Upper lobe of right lung (tissue), 1 donor: Measurements from ENCODE around the gene IQGAP2. TPM values are rescaled to one million over a fixed set of nuclear protein-coding genes. Genes with fewer than 3 reads are reported as not detected.

Source experiments
- ATAC-seq: fragments of 200-7000 bp; cut with Tn5 transposase; one replicate; pipeline ENCODE4 v1.9.1; 2020; ENCODE audit warnings: mild to moderate bottlenecking, moderate library complexity
- DNase-seq: peaks from one replicate; pipeline ENCODE4 v3.0.0-alpha.2; 2020
- H3K27ac ChIP-seq: fragments of 200-600 bp; one replicate; pipeline ENCODE4 v1.8.0; 2022
- H3K27me3 ChIP-seq: fragments of 200-600 bp; one replicate; pipeline ENCODE4 v1.8.0; 2022; ENCODE audit warnings: mild to moderate bottlenecking
- H3K36me3 ChIP-seq: fragments of 200-600 bp; one replicate; pipeline ENCODE4 v1.8.0; 2022
- H3K4me1 ChIP-seq: fragments of 200-600 bp; one replicate; pipeline ENCODE4 v1.8.0; 2022
- H3K4me3 ChIP-seq: fragments of 200-600 bp; one replicate; pipeline ENCODE4 v1.8.0; 2022; ENCODE audit warnings: mild to moderate bottlenecking
- H3K9me3 ChIP-seq: fragments of 200-600 bp; one replicate; pipeline ENCODE4 v1.8.0; 2022
- CTCF ChIP-seq: fragments of 200-600 bp; IDR thresholded peaks from one replicate; pipeline ENCODE4 v1.8.0; 2022; ENCODE audit warnings: antibody characterized with exemption
- intact Hi-C: fragments of 100-400 bp; cut with DNase I; formaldehyde crosslinking; loops from one replicate; pipeline ENCODE4 v1.11.0; 2022
- total RNA-seq: library from RNA; stranded (reverse); fragmentation: NEBNext Ultra II Directional; extraction: Animal tissue kit (Norgen Biotek cat#: 25700); gene quantifications from one replicate; pipeline ENCODE4 v1.2.1, GENCODE V29; 2021
- donor health status: DM: no; HTN: yes; CAD: no; lungs with severe emphysema.

IQGAP2 gene
- total RNA-seq, 1 donor from 2014 or later = 31.0 TPM

DNA sequence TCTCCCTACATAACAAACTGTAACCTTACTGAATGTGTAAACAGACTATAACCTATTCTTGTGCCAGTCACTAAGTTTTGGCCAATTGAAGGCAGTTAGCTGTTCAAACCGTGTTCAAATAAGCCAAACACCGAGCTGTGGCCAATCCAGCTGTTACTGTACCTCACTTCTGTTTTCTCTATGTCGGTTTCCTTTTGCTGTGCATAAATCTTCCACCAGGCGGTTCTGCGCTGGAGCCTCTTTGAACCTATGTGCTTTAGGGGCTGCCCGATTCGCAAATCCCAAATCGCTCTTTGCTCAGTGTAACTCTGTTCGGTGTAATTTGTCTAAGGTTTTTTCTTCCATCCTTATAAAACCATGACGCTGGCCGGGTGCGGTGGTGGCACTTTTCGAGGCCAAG is 344.6 kb downstream of the IQGAP2 start:
- no peak for ATAC-seq
- no peaks in the 10 kb centered on the region for H3K4me1 ChIP-seq
- no peaks in the 10 kb centered on the region for H3K36me3 ChIP-seq
- H3K27me3 ChIP-seq = no peaks in the 10 kb centered on the region
- H3K27ac ChIP-seq = no peak overlapping the region
- DNase-seq = no peak
- intact Hi-C loops = no loop called here
- no peak for TF ChIP-seq CTCF
- no peak overlapping the region for H3K4me3 ChIP-seq
- H3K9me3 ChIP-seq = no peaks in the 10 kb centered on the region

- Histone ChIP-seq H3K27ac (no peak overlapping the region), H3K4me1 (no peaks in the 10 kb centered on the region), H3K9me3 (no peaks in the 10 kb centered on the region), H3K27me3 (no peaks in the 10 kb centered on the region), H3K36me3 (no peaks in the 10 kb centered on the region), H3K4me3 (no peak overlapping the region)
- no peak for TF ChIP-seq CTCF
- DNase-seq = no peak
- intact Hi-C loops = no loop called here
- ATAC-seq = no peak
Measured at GRCh38 chr5:76751291-76751690, 348.2 kb downstream of the IQGAP2 start.

DNA sequence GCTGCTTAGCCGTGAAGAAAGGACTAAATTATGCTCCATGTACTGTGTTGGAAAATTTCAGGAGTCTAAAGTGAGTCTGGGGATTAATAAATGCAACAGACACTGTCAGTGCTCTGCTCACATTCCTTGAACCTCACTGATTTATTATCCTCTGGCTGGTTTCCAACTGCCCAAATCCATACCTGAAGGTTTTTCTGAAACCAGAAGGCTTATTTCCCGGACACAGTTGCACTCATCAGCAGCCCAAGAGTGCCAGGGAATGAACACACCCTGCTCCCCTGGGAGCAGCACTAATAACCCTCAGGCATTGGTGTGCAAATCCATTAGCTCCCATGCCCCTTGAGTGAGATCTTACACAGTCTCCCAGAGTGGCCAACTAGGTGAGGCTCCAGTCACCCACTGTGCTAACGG is 351.6 kb downstream of the IQGAP2 start:
- Histone ChIP-seq H3K27me3 (no peaks in the 10 kb centered on the region), H3K4me3 (no peak overlapping the region), H3K27ac (no peak overlapping the region), H3K4me1 (no peaks in the 10 kb centered on the region), H3K9me3 (no peaks in the 10 kb centered on the region), H3K36me3 (no peaks in the 10 kb centered on the region)
- intact Hi-C loops = no loop called here
- DNase-seq (no peak), ATAC-seq (no peak)
- no peak for TF ChIP-seq CTCF

- H3K4me1 ChIP-seq = no peaks in the 10 kb centered on the region
- DNase-seq (no peak), ATAC-seq (no peak)
- no peak for TF ChIP-seq CTCF
- no peaks in the 10 kb centered on the region for H3K9me3 ChIP-seq
- intact Hi-C loops = no loop called here
- no peak overlapping the region for H3K27ac ChIP-seq
- H3K27me3 ChIP-seq = no peaks in the 10 kb centered on the region
- no peak overlapping the region for H3K4me3 ChIP-seq
- H3K36me3 ChIP-seq = no peaks in the 10 kb centered on the region
Measured at GRCh38 chr5:76755779-76756637, 352.9 kb downstream of the IQGAP2 start.

DNA sequence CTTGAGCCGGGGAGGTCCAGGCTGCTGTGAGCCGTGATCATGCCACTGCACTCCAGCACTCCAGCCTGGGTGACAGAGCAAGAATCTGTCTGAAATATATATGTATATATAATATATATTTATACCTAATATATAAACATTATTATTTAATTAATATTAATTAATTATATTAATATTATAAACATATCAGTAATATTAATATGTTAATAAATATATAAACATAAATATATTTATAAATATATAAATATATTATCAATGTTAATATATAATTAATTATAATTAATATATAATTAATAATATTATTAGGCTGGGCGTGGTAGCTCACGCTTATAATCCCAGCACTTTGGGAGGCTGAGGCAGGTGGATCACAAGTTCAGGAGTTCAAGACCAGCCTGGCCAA is 354.0 kb downstream of the IQGAP2 start:
- Histone ChIP-seq H3K27me3 (no peaks in the 10 kb centered on the region), H3K4me1 (no peaks in the 10 kb centered on the region), H3K4me3 (no peak overlapping the region), H3K27ac (no peak overlapping the region), H3K9me3 (no peaks in the 10 kb centered on the region), H3K36me3 (no peaks in the 10 kb centered on the region)
- intact Hi-C loops = no loop called here
- TF ChIP-seq CTCF = no peak
- DNase-seq (no peak), ATAC-seq (no peak)

Other genes with a start within 250 kb of the IQGAP2 start
- 1.2 TPM for gene F2RL2, start 220.1 kb downstream of the IQGAP2 start, total RNA-seq